Heart right ventricle (tissue), 16 donors: ENCODE data around the gene CDRT15L2. TPM values are rescaled to one million over a fixed set of nuclear protein-coding genes. Genes with fewer than 3 reads are reported as not detected.
"Not testable (repeated sequence)": the region's sequence is repeated elsewhere in the genome, so short reads cannot be mapped to it uniquely, and the experiment has no call there.

Experiments
- ATAC-seq, 8 donors: fragments of 200-7000 bp; cut with Tn5 transposase; one replicate each; pipeline ENCODE4 v1.9.1; 2020; ENCODE audit warnings: mild to moderate bottlenecking in 8 of 8, moderate library complexity in 8 of 8, moderate number of reproducible peaks in 1 of 8
- DNase-seq, 2 donors: peaks; one replicate each; pipeline ENCODE4 v3.0.0-alpha.2; 2020
- H3K27ac ChIP-seq, 10 donors: fragments of 200-600 bp; sonication (generic) in 2 of 10; one replicate each; pipeline versions ENCODE4 v1.5.0 to v1.8.0; 2020 to 2022; ENCODE audit warnings: mild to moderate bottlenecking in 3 of 10
- H3K27me3 ChIP-seq, 7 donors: fragments of 200-600 bp; one replicate each; pipeline ENCODE4 v1.8.0; 2021 to 2022; ENCODE audit warnings: mild to moderate bottlenecking in 2 of 7
- H3K36me3 ChIP-seq, 9 donors: fragments of 200-600 bp; sonication (generic) in 1 of 9; one replicate each; pipeline versions ENCODE4 v1.5.0 to v1.8.0; 2020 to 2022; ENCODE audit warnings: mild to moderate bottlenecking in 2 of 9
- H3K4me1 ChIP-seq, 9 donors: fragments of 200-600 bp; sonication (generic) in 1 of 9; one replicate each; pipeline versions ENCODE4 v1.5.0 to v1.8.0; 2020 to 2022; ENCODE audit warnings: mild to moderate bottlenecking in 4 of 9
- H3K4me3 ChIP-seq, 10 donors: fragments of 200-600 bp; sonication (generic) in 2 of 10; one replicate each; pipeline versions ENCODE4 v1.5.0 to v1.8.0; 2020 to 2022; ENCODE audit warnings: mild to moderate bottlenecking in 7 of 10, moderate library complexity in 2 of 10
- H3K9me3 ChIP-seq, 11 donors: fragments of 200-600 bp in 10 of 11; sonication (generic) in 2 of 11; one replicate each; pipeline versions ENCODE4 v1.5.0 to v1.8.0; 2013 to 2022; ENCODE audit warnings: mild to moderate bottlenecking in 2 of 11, control low read depth in 1 of 11, moderate library complexity in 1 of 11
- CTCF ChIP-seq, 9 donors: fragments of 200-600 bp; sonication (generic) in 2 of 9; IDR thresholded peaks; one replicate each; pipeline versions ENCODE4 v1.5.0 to v1.8.0; 2021 to 2022; ENCODE audit warnings: antibody characterized with exemption in 9 of 9, mild to moderate bottlenecking in 5 of 9, moderate library complexity in 1 of 9
- WGBS, 2 donors: extraction: QIAGEN DNeasy Blood & Tissue Kit; methylation state at CpG; one replicate each; pipeline ENCODE4 v1.1.7; 2013; ENCODE audit warnings: inconsistent platforms in 1 of 2; 5-methylcytosine and 5-hydroxymethylcytosine counted together
- intact Hi-C, 10 donors: fragments of 100-400 bp; cut with DNase I; formaldehyde crosslinking; loops; one replicate each; pipeline versions ENCODE4 v1.11.1 to v1.14.2; 2022
- polyA plus RNA-seq, 2 donors: library from polyadenylated mRNA; stranded (reverse); fragments of 200-250 nt; gene quantifications; one replicate each; pipeline ENCODE4 v1.2.3, GENCODE V29; 2013
- total RNA-seq, 10 donors: library from RNA; stranded (reverse); fragmentation: NEBNext Ultra II Directional in 3 of 10; extraction: Animal tissue kit (Norgen Biotek cat#: 25700) in 3 of 10; gene quantifications; one replicate each; pipeline versions ENCODE4 v1.2.1 to v1.2.4, GENCODE V29; 2021 to 2023
- donor health status: Arrhythmogenic right ventricular cardiomyopathy.
- donor health status: ischemic (EF 13 %, LVEDD 7.1; RV severe dilation, severe dysfunction).
- donor health status: healthy with polysubstance abuse.
- donor health status: DM: no; HTN: yes; CAD: no.
- donor health status: DM: no; HTN: no; CAD: no.
- donor health status: ischemic (EF 25% LVEDD 6.9; RV normal size, moderate dysfunction).
- donor health status: ischemic (EF 25% LVEDD 5.7; RV mildly dilated, moderate dysfunction).
- donor health status: healthy.
- donor health status: DM: yes; HTN: yes; CAD: no.
- donor health status: Ischemic cardiomyopathy.
- donor health status: ischemic (EF 35%, LVEDD 5.7; RV mildly dilated, moderate dysfunction).
- donor health status: nonischemic (EF 11% LVEDD 7.7; RV severe dilation, severe dysfunction).
- donor health status: DM: yes; HTN: yes; CAD: no.
- donor health status: PGD.
- donor health status: ischemic (EF 29% LVEDD 5.4; RV normal size, mild dysfunction).
- donor health status: nonischemic (EF 23%, LVEDD 6.1; RV moderate dilation, normal function).

CDRT15L2 gene
- total and polyA plus RNA-seq, 12 donors = not detected

DNA sequence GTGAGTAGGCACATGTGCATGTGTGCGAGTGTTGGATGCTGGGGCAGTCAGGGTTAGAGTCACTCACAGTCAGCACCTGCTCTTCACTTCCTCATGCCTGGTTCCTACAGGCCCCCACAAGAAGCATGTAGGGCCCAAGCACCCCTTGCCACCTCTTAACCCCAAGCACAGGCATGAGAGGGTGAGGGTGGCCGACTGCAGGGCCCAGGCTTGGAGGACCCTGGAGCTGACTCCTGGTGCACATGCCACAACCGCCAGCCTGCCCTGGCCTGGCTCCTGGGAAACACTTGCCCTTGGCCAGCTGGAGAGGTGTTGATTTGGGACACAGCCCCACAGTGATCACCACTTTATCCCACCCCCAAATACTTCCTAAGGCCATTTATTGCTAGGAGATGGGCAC is 16.9 kb upstream of the CDRT15L2 start:
- intact Hi-C loops = no loop called here
- no peak for TF ChIP-seq CTCF (IDR thresholded peaks at IDR 0.05)
- Histone ChIP-seq H3K4me1 (no peaks in the 10 kb centered on the region), H3K36me3 (no peaks in the 10 kb centered on the region), H3K4me3 (no peak overlapping the region), H3K27me3 (peaks cover 0 to 6% (median 0%) of the 10 kb centered on the region in 7 donors), H3K27ac (no peak overlapping the region), H3K9me3 (no peaks in the 10 kb centered on the region)
- WGBS, 2 donors = 87 to 89% methylated on average over 3 of the region's 3 CpGs
- DNase-seq (no peak), ATAC-seq (no peak)

- H3K36me3 ChIP-seq, H3K4me1 ChIP-seq, DNase-seq, ATAC-seq, H3K9me3 ChIP-seq, H3K4me3 ChIP-seq, H3K27me3 ChIP-seq, H3K27ac ChIP-seq, intact Hi-C loops: not testable (repeated sequence)
- WGBS, 2 donors = 83 to 89% methylated on average over 5 of the region's 5 CpGs
Observed at GRCh38 chr17:20565245-20565644, 14.3 kb upstream of the CDRT15L2 start.

DNA sequence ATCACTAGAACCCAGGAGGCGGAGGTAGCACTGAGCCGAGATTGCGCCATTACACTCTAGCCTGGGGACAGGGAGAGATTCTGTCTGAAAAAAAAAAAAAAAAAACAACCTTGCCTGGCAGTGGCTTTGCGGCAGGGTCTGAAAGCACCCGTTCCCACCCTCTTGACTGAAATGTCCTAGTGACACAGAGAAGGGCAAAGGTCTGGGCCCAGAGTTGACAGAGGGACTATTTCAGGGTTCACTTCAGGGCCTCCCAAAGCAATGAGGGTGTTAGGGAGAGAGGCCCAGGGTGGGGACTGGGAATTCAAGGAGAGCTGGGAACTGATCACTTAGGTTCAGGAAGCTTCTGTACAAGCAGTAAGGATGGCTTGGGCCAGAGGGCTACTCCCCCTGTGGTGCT is 13.8 kb upstream of the CDRT15L2 start:
- H3K27me3 ChIP-seq = peaks cover 0 to 6% (median 0%) of the 10 kb centered on the region in 7 donors
- no peak overlapping the region for H3K27ac ChIP-seq
- DNase-seq (no peak), ATAC-seq (no peak)
- no peak overlapping the region for H3K4me3 ChIP-seq
- no peak for TF ChIP-seq CTCF (IDR thresholded peaks at IDR 0.05)
- intact Hi-C loops = no loop called here
- 85 to 89% methylated on average over 5 of the region's 5 CpGs for WGBS, 2 donors
- H3K4me1 ChIP-seq = no peaks in the 10 kb centered on the region
- no peaks in the 10 kb centered on the region for H3K9me3 ChIP-seq
- no peaks in the 10 kb centered on the region for H3K36me3 ChIP-seq

GRCh38 chr17:20566736-20567135 is 12.8 kb upstream of the CDRT15L2 start:
- H3K27ac ChIP-seq, ATAC-seq, H3K9me3 ChIP-seq, H3K27me3 ChIP-seq, DNase-seq, H3K4me1 ChIP-seq, H3K36me3 ChIP-seq, intact Hi-C loops, H3K4me3 ChIP-seq: not testable (repeated sequence)
- WGBS, 2 donors = 54 to 55% methylated on average over 12 of the region's 12 CpGs

GRCh38 chr17:20567421-20567820 is 12.1 kb upstream of the CDRT15L2 start:
- H3K4me1 ChIP-seq, DNase-seq, H3K36me3 ChIP-seq, H3K9me3 ChIP-seq, intact Hi-C loops, H3K27ac ChIP-seq, H3K27me3 ChIP-seq, ATAC-seq, H3K4me3 ChIP-seq: not testable (repeated sequence)
- 64 to 67% methylated on average over 6 of the region's 6 CpGs for WGBS, 2 donors

- DNase-seq, H3K27me3 ChIP-seq, H3K9me3 ChIP-seq, H3K4me3 ChIP-seq, intact Hi-C loops, H3K36me3 ChIP-seq, H3K27ac ChIP-seq, H3K4me1 ChIP-seq: not testable (repeated sequence)
- ATAC-seq = peak in 1 of 8 donors; percentile 35
- WGBS, 2 donors = 78 to 81% methylated on average over 8 of the region's 8 CpGs
Observed at GRCh38 chr17:20568604-20569003, 10.9 kb upstream of the CDRT15L2 start.

DNA sequence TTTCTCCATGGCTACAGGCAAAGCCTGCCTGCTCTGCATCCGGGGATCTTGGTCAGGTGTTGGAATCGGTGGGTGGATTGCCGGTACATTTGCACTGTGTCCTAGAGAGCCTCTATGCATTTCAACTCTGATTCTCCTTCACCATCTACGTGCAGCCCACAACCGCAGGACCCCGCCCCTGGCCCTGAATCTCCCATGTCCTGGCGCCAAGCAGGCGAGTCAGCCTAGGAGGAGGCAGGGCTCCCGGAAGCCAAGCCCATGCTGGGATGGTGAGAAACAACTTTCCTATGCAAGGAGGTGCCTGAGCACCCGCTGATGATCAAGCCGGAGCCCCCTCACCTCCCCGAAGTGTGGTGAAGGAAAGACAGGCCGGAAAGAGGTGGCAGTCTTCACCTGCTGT is 7.9 kb upstream of the CDRT15L2 start:
- DNase-seq, H3K27me3 ChIP-seq, H3K4me3 ChIP-seq, H3K9me3 ChIP-seq, intact Hi-C loops, H3K36me3 ChIP-seq, ATAC-seq, H3K27ac ChIP-seq, H3K4me1 ChIP-seq: not testable (repeated sequence)
- 87 to 88% methylated on average over 11 to 13 of the region's 13 CpGs for WGBS, 2 donors

- DNase-seq, H3K27me3 ChIP-seq, H3K36me3 ChIP-seq, H3K4me1 ChIP-seq, H3K4me3 ChIP-seq, ATAC-seq, intact Hi-C loops, H3K9me3 ChIP-seq, H3K27ac ChIP-seq: not testable (repeated sequence)
- 82 to 87% methylated on average over 3 to 5 of the region's 8 CpGs for WGBS, 2 donors
Observed at GRCh38 chr17:20573216-20573615, 6.3 kb upstream of the CDRT15L2 start.

DNA sequence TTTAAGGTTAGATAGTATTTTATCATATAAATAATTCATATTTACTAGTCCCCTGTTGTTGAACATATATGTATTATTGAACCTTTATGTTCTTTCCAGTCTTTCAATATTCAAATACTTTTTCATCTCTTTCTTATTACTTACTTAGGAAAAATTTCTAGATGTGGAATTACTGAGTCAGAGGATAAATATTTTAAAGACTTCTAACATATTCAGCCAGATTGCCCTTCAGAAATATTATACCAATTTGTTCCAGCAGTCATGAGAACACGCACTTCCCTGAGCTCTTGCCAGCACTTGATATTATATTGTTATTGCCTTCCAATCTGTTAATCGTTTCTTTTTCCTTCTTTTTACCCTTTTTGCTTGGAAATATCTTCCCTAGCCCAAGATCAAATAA is 4.5 kb upstream of the CDRT15L2 start:
- H3K9me3 ChIP-seq, intact Hi-C loops: not testable (repeated sequence)
- 62 to 68% methylated on average over 2 of the region's 2 CpGs for WGBS, 2 donors

GRCh38 chr17:20583891-20584577 is 4.5 kb downstream of the CDRT15L2 start:
- H3K4me3 ChIP-seq, H3K9me3 ChIP-seq, intact Hi-C loops, DNase-seq, H3K27ac ChIP-seq, H3K36me3 ChIP-seq, H3K4me1 ChIP-seq: not testable (repeated sequence)
- 42 to 70% methylated on average over 8 to 9 of the region's 14 CpGs for WGBS, 2 donors
- peak; percentile 46 to 93 (median 84) for ATAC-seq
- peaks cover 0 to 14% (median 13%) of the 10 kb centered on the region in 7 donors for H3K27me3 ChIP-seq

More for the DNA sequence above, 4.5 kb upstream of the CDRT15L2 start:
- H3K27me3 ChIP-seq, H3K27ac ChIP-seq, H3K4me1 ChIP-seq, H3K36me3 ChIP-seq, DNase-seq, H3K4me3 ChIP-seq, ATAC-seq: not testable (repeated sequence)
